HG03378 (cell line): ENCODE measurements around the gene TARS1.
A peak's percentile ranks its signal among the peaks of the same experiment; 100 is the strongest.

Experiments used
- ATAC-seq: cut with Tn5 transposase; IDR thresholded peaks from one replicate; pipeline ENCODE4 v1.9.1; 2021; ENCODE audit warnings: mild to moderate bottlenecking, moderate library complexity; ENCODE audit not compliant: unreplicated experiment

The TARS1 gene

GRCh38 chr5:33438996-33439395 lies 1.8 kb upstream of the TARS1 start:
- no peak for ATAC-seq

- ATAC-seq = no peak
Measured at GRCh38 chr5:33439905-33440481, 772 bp upstream of the TARS1 start.

GRCh38 chr5:33441241-33442177 lies 744 bp downstream of the TARS1 start:
- ATAC-seq = peak; percentile 21

GRCh38 chr5:33444542-33444941 lies 3.8 kb downstream of the TARS1 start:
- no peak for ATAC-seq

GRCh38 chr5:33445798-33446197 lies 5.0 kb downstream of the TARS1 start:
- no peak for ATAC-seq

GRCh38 chr5:33448118-33448517 lies 7.4 kb downstream of the TARS1 start:
- no peak for ATAC-seq

GRCh38 chr5:33457126-33457525 lies 16.4 kb downstream of the TARS1 start:
- ATAC-seq = no peak

GRCh38 chr5:33457817-33458216 lies 17.1 kb downstream of the TARS1 start:
- no peak for ATAC-seq

- ATAC-seq = no peak
Measured at GRCh38 chr5:33460210-33460609, 19.4 kb downstream of the TARS1 start.

GRCh38 chr5:33462456-33462855 lies 21.7 kb downstream of the TARS1 start:
- no peak for ATAC-seq

- ATAC-seq = no peak
Measured at GRCh38 chr5:33465120-33465519, 24.4 kb downstream of the TARS1 start.

- no peak for ATAC-seq
Measured at GRCh38 chr5:33468775-33469435, 28.1 kb downstream of the TARS1 start.

GRCh38 chr5:33470544-33470943 lies 29.8 kb downstream of the TARS1 start:
- no peak for ATAC-seq

- ATAC-seq = no peak
Measured at GRCh38 chr5:33472805-33473409, 32.1 kb downstream of the TARS1 start.

GRCh38 chr5:33474004-33474403 lies 33.2 kb downstream of the TARS1 start:
- no peak for ATAC-seq

- ATAC-seq = no peak
Measured at GRCh38 chr5:33474931-33475499, 34.2 kb downstream of the TARS1 start.

GRCh38 chr5:33475706-33476105 lies 34.9 kb downstream of the TARS1 start:
- ATAC-seq = no peak

- ATAC-seq = no peak
Measured at GRCh38 chr5:33476992-33477391, 36.2 kb downstream of the TARS1 start.

- no peak for ATAC-seq
Measured at GRCh38 chr5:33477816-33478215, 37.1 kb downstream of the TARS1 start.

GRCh38 chr5:33479311-33479710 lies 38.5 kb downstream of the TARS1 start:
- ATAC-seq = no peak

- ATAC-seq = no peak
Measured at GRCh38 chr5:33480876-33481275, 40.1 kb downstream of the TARS1 start.
